Retinal pigment epithelial cell (primary cell): Measurements from ENCODE around the gene PTPRA.

Source experiments
- DNase-seq: peaks from one replicate; pipeline ENCODE4 v3.0.0-alpha.2; 2010; ENCODE audit warnings: low read depth
- H3K4me3 ChIP-seq: 2 replicates; pipeline ENCODE4 v1.5.1; 2011; ENCODE audit warnings: mild to moderate bottlenecking, low read length, control low read depth, moderate library complexity
- CTCF ChIP-seq: conservative IDR thresholded peaks from 2 replicates; pipeline ENCODE4 v1.5.1; 2011; ENCODE audit warnings: low read depth, low read length, control low read depth, inconsistent platforms

PTPRA gene

DNA sequence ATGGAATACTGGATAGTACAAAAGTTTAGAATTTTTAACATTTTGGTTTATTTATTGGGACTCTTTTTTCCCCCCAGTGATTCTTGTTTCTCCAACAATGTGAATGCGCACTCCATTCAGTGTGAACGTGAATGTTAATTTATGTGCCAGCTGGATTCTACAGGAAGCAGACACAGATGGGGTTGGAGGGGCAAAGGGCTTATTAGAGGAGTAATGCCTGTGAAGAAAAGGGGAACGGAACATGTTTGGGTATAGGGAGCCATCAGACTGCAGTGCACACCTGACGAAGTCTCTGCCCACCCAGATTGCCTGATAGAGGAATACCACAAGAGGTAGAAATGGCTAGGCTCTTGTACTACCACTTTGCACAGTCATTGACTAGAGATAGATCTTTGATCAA is 48.2 kb downstream of the PTPRA start:
- no peak for TF ChIP-seq CTCF
- H3K4me3 ChIP-seq, result no peak overlapping the region
- no peak for DNase-seq

DNA sequence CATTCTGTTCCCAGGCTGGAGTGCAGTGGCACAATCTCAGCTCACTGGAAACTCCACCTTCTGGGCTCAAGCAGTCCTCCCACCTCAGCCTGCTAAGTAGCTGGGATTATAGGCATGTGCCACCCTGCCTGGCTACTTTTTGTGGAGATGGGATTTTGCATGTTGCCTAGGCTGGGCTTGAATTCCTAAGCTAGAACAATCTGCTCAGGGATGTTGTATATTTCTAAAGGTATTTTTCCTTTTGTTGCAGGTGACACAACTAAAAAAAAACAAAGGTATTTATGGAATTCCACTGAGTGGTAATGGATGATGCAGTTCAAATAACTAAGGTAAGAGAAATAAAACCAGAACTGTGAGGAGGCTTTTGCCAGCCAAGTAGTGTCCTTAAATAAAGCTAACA is 49.7 kb downstream of the PTPRA start:
- peak; percentile 41 for DNase-seq
- TF ChIP-seq CTCF, result no peak
- no peak overlapping the region for H3K4me3 ChIP-seq

- no peak for DNase-seq
- H3K4me3 ChIP-seq, result no peak overlapping the region
- no peak for TF ChIP-seq CTCF
Measured at GRCh38 chr20:2930538-2930937, 57.3 kb downstream of the PTPRA start.

GRCh38 chr20:2932498-2932897 is 59.2 kb downstream of the PTPRA start:
- no peak for DNase-seq
- TF ChIP-seq CTCF, result no peak

GRCh38 chr20:2937902-2938301 is 64.6 kb downstream of the PTPRA start:
- TF ChIP-seq CTCF, result no peak
- DNase-seq, result no peak
- no peak overlapping the region for H3K4me3 ChIP-seq

More at GRCh38 chr20:2932498-2932897, 59.2 kb downstream of the PTPRA start:
- H3K4me3 ChIP-seq, result no peak overlapping the region

DNA sequence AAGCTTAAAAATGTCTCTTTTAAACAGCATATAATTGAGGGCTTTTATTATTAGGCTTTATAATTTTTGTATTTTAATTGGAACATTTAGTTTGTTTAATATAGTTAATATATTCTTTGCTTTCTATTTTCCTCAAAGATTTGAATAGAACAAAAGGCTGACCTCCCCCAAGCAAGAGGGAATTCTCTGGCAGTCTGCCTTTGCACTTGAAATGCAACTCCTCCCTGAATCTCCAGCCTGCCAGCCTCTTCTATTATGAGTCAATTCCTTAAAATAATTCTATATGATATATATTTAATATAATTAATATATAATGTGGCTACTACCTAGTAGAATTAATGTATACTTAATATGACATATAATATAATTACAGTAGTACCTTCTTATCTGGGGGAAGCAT is 69.2 kb downstream of the PTPRA start:
- DNase-seq, result no peak
- TF ChIP-seq CTCF, result no peak
- no peak overlapping the region for H3K4me3 ChIP-seq

GRCh38 chr20:2946988-2947961 is 74.0 kb downstream of the PTPRA start:
- DNase-seq, result peak; percentile 83
- TF ChIP-seq CTCF, result no peak

More at GRCh38 chr20:2946988-2947961, 74.0 kb downstream of the PTPRA start:
- H3K4me3 ChIP-seq, result no peak overlapping the region
